Left ventricle myocardium inferior (tissue), 1 donor: ENCODE measurements around the gene CPE. TPM values are rescaled to one million over a fixed set of nuclear protein-coding genes. Genes with fewer than 3 reads are reported as not detected.
"Not testable (repeated sequence)": the region's sequence is repeated elsewhere in the genome, so short reads cannot be mapped to it uniquely, and the experiment has no call there.

ENCODE experiments used
- DNase-seq: peaks from one replicate; pipeline ENCODE4 v3.0.0-alpha.2; 2020
- H3K27ac ChIP-seq: fragments of 200-600 bp; replicated peaks from 2 replicates; pipeline ENCODE4 v1.8.0; 2021
- H3K27me3 ChIP-seq: fragments of 200-600 bp; 2 replicates; pipeline ENCODE4 v1.8.0; 2021; ENCODE audit warnings: low read depth
- H3K36me3 ChIP-seq: fragments of 200-600 bp; 2 replicates; pipeline ENCODE4 v1.8.0; 2021
- H3K4me1 ChIP-seq: fragments of 200-600 bp; 2 replicates; pipeline ENCODE4 v1.8.0; 2021
- H3K4me3 ChIP-seq: fragments of 200-600 bp; 2 replicates; pipeline ENCODE4 v1.8.0; 2021; ENCODE audit warnings: mild to moderate bottlenecking, moderate library complexity
- H3K9me3 ChIP-seq: fragments of 200-600 bp; replicated peaks from 2 replicates; pipeline ENCODE4 v1.8.0; 2021
- CTCF ChIP-seq: fragments of 200-600 bp; IDR thresholded peaks from 2 replicates; pipeline ENCODE4 v1.8.0; 2021; ENCODE audit warnings: antibody characterized with exemption, mild to moderate bottlenecking, borderline replicate concordance
- intact Hi-C: fragments of 100-400 bp; cut with micrococcal nuclease; formaldehyde crosslinking; loops from one replicate; pipeline ENCODE4 v1.11.0; 2022
- total RNA-seq: library from RNA; stranded (reverse); fragmentation: NEBNext Ultra II Directional; extraction: Animal tissue kit (Norgen Biotek cat#: 25700); gene quantifications from one replicate; pipeline ENCODE4 v1.2.1, GENCODE V29; 2021
- donor health status: DM: no; HTN: yes; CAD: no; lungs with severe emphysema.

Gene CPE
- total RNA-seq, 1 donor from 2014 or later, result 43.2 TPM

GRCh38 chr4:165450871-165451270, 72.1 kb downstream of the CPE start:
- no peak overlapping the region for H3K27ac ChIP-seq
- DNase-seq, result no peak
- H3K27me3 ChIP-seq, result no peaks in the 10 kb centered on the region
- intact Hi-C loops, result no loop called here
- H3K4me3 ChIP-seq, result no peak overlapping the region
- TF ChIP-seq CTCF, result no peak
- no peaks in the 10 kb centered on the region for H3K36me3 ChIP-seq
- no peaks in the 10 kb centered on the region for H3K4me1 ChIP-seq
- no peaks in the 10 kb centered on the region for H3K9me3 ChIP-seq

GRCh38 chr4:165453140-165453539, 74.3 kb downstream of the CPE start:
- H3K9me3 ChIP-seq, H3K27me3 ChIP-seq, H3K4me3 ChIP-seq, intact Hi-C loops, H3K27ac ChIP-seq, H3K36me3 ChIP-seq, H3K4me1 ChIP-seq, DNase-seq: not testable (repeated sequence)

GRCh38 chr4:165454426-165454825, 75.6 kb downstream of the CPE start:
- no peaks in the 10 kb centered on the region for H3K9me3 ChIP-seq
- H3K4me3 ChIP-seq, result no peak overlapping the region
- no peak for TF ChIP-seq CTCF
- intact Hi-C loops, result no loop called here
- no peak overlapping the region for H3K27ac ChIP-seq
- no peaks in the 10 kb centered on the region for H3K4me1 ChIP-seq
- H3K27me3 ChIP-seq, result no peaks in the 10 kb centered on the region
- no peak for DNase-seq
- no peaks in the 10 kb centered on the region for H3K36me3 ChIP-seq

GRCh38 chr4:165457793-165458192, 79.0 kb downstream of the CPE start:
- H3K27ac ChIP-seq, result no peak overlapping the region

GRCh38 chr4:165458471-165458870, 79.7 kb downstream of the CPE start:
- Histone ChIP-seq H3K27ac (no peak overlapping the region), H3K4me3 (no peak overlapping the region), H3K27me3 (no peaks in the 10 kb centered on the region), H3K36me3 (no peaks in the 10 kb centered on the region), H3K9me3 (no peaks in the 10 kb centered on the region), H3K4me1 (no peaks in the 10 kb centered on the region)
- DNase-seq, result no peak
- intact Hi-C loops, result no loop called here
- TF ChIP-seq CTCF, result no peak

More at GRCh38 chr4:165457793-165458192, 79.0 kb downstream of the CPE start:
- Histone ChIP-seq H3K4me3 (no peak overlapping the region), H3K36me3 (no peaks in the 10 kb centered on the region), H3K4me1 (no peaks in the 10 kb centered on the region), H3K9me3 (no peaks in the 10 kb centered on the region), H3K27me3 (no peaks in the 10 kb centered on the region)
- TF ChIP-seq CTCF, result no peak
- intact Hi-C loops, result no loop called here
- no peak for DNase-seq

GRCh38 chr4:165461159-165461821, 82.5 kb downstream of the CPE start:
- DNase-seq, result no peak
- H3K27me3 ChIP-seq, result no peaks in the 10 kb centered on the region
- no peak for TF ChIP-seq CTCF
- intact Hi-C loops, result loop anchor here (10.0 kb wide), 1 partner anchor 86 kb away; the partner anchor contains the start of gene CPE
- no peaks in the 10 kb centered on the region for H3K36me3 ChIP-seq
- no peak overlapping the region for H3K4me3 ChIP-seq
- no peak overlapping the region for H3K27ac ChIP-seq
- H3K9me3 ChIP-seq, result no peaks in the 10 kb centered on the region
- no peaks in the 10 kb centered on the region for H3K4me1 ChIP-seq
